Nephron progenitor cell (in vitro differentiated cells): ENCODE measurements around the gene CTXND1.

Experiments used
- DNase-seq: peaks from one replicate; pipeline ENCODE4 v3.0.0; 2021
- H3K27ac Mint-ChIP-seq: 2 replicates; pipeline ENCODE4 v1.8.0; 2021; ENCODE audit warnings: mild to moderate bottlenecking, moderate library complexity, mixed read lengths
- H3K27me3 Mint-ChIP-seq: 2 replicates; pipeline ENCODE4 v1.8.0; 2021; ENCODE audit warnings: mild to moderate bottlenecking, low read depth, mixed read lengths; ENCODE audit not compliant: poor library complexity
- H3K36me3 Mint-ChIP-seq: 2 replicates; pipeline ENCODE4 v1.8.0; 2021; ENCODE audit warnings: low read depth, mixed read lengths
- H3K4me1 Mint-ChIP-seq: 2 replicates; pipeline ENCODE4 v1.8.0; 2021; ENCODE audit warnings: mixed read lengths
- H3K4me3 Mint-ChIP-seq: 2 replicates; pipeline ENCODE4 v1.8.0; 2021; ENCODE audit warnings: mild to moderate bottlenecking, moderate library complexity, mixed read lengths
- H3K9me3 Mint-ChIP-seq: 2 replicates; pipeline ENCODE4 v1.8.0; 2021; ENCODE audit warnings: mild to moderate bottlenecking, moderate library complexity, mixed read lengths
- CTCF ChIP-seq: fragments of 200-600 bp; sonication (generic); IDR thresholded peaks from 2 replicates; pipeline ENCODE4 v1.5.0; 2021; ENCODE audit warnings: antibody characterized with exemption

Gene CTXND1

GRCh38 chr15:80266113-80266512 lies 14.1 kb upstream of the CTXND1 start:
- no peaks in the 10 kb centered on the region for H3K36me3 Mint-ChIP-seq
- TF ChIP-seq CTCF = no peak
- no peak for DNase-seq
- peaks cover 44% of the 10 kb centered on the region for H3K27me3 Mint-ChIP-seq
- no peak overlapping the region for H3K4me3 Mint-ChIP-seq
- no peaks in the 10 kb centered on the region for H3K9me3 Mint-ChIP-seq
- no peaks in the 10 kb centered on the region for H3K4me1 Mint-ChIP-seq
- H3K27ac Mint-ChIP-seq = no peak overlapping the region

DNA sequence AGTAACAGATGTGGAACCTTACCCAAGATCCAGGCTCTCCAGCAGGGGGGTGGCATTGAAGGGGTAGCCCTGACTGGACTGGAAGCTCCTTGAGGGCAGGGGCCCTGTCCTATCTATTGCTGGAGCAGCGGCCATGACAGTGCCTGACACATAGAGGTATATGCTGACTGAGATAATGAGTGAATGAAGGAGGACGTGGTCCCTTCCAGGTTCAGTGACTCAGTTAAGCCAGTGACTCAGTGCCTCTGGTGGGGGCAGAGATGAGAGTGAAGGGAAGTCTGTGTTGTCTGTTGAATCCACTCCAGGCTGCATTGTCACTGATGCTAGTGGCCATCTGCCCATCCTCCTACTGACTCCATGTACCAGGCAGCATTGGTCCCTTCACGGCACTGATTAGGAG lies 13.0 kb upstream of the CTXND1 start:
- Mint-ChIP-seq H3K27me3 (peaks cover 51% of the 10 kb centered on the region), H3K36me3 (no peaks in the 10 kb centered on the region), H3K27ac (no peak overlapping the region), H3K4me3 (no peak overlapping the region), H3K9me3 (no peaks in the 10 kb centered on the region), H3K4me1 (no peaks in the 10 kb centered on the region)
- no peak for TF ChIP-seq CTCF
- no peak for DNase-seq

DNA sequence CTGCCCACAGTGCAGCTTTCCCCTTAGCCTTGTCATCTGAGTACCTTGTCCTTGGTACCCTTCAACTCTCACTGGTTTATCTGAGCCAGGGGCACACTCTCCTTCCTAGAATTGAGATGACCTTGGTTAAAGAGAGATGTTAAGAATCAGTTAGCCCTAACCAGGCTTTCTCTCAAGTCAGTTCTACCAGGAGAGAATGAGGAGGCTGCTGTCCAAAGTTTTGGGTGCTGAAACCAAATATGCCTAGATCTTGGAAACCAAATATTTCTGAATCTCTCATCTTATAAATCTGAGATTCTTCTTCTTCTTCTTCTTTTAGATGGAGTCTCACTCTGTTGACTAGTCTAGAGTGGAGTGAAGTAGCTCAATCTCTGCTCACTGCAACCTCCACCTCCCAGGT lies 12.0 kb upstream of the CTXND1 start:
- Mint-ChIP-seq H3K27ac (no peak overlapping the region), H3K36me3 (no peaks in the 10 kb centered on the region), H3K27me3 (peaks cover 59% of the 10 kb centered on the region), H3K4me1 (no peaks in the 10 kb centered on the region), H3K4me3 (no peak overlapping the region), H3K9me3 (no peaks in the 10 kb centered on the region)
- peak; percentile 38 for DNase-seq
- no peak for TF ChIP-seq CTCF

GRCh38 chr15:80260551-80260950 lies 8.5 kb upstream of the CTXND1 start:
- H3K27ac Mint-ChIP-seq = no peak overlapping the region
- H3K9me3 Mint-ChIP-seq = no peaks in the 10 kb centered on the region
- no peak for DNase-seq
- H3K4me3 Mint-ChIP-seq = no peak overlapping the region
- no peaks in the 10 kb centered on the region for H3K36me3 Mint-ChIP-seq
- no peak for TF ChIP-seq CTCF
- H3K4me1 Mint-ChIP-seq = no peaks in the 10 kb centered on the region
- H3K27me3 Mint-ChIP-seq = peaks cover 76% of the 10 kb centered on the region

DNA sequence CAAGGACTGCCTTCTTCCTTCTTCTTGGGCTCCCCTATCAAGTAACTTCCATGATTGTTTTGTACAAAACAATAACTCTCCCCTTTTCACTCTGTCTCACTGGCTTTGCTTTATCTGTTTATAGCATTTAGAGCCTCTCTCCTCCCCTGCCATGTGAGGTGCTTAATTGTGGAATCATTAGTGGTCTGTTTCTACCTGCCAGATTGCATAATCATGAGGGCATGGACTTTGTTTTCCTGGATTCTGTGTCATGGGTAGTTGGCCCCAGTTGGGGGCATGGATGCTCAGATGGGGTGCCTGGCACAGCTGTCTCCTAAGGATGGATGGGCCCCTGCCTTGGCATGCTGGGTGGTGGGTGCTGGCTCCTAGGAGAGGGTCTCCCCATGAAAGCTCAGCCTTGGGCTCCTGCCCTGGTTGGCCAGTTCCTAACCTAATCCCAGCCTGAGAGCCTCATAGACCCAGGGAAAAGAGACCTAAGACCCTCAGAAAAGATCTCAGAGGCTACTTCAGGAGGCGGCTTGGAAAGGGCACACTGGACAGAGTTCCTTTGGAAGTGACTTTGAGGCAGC lies 8.0 kb upstream of the CTXND1 start:
- no peak for DNase-seq
- Mint-ChIP-seq H3K4me3 (no peak overlapping the region), H3K4me1 (no peaks in the 10 kb centered on the region), H3K27me3 (peaks cover 78% of the 10 kb centered on the region), H3K36me3 (no peaks in the 10 kb centered on the region), H3K27ac (no peak overlapping the region), H3K9me3 (no peaks in the 10 kb centered on the region)
- no peak for TF ChIP-seq CTCF

GRCh38 chr15:80251428-80252120 lies 439 bp downstream of the CTXND1 start:
- no peak for TF ChIP-seq CTCF
- Mint-ChIP-seq H3K36me3 (no peaks in the 10 kb centered on the region), H3K27ac (no peak overlapping the region), H3K9me3 (no peaks in the 10 kb centered on the region), H3K4me1 (peaks cover 10% of the 10 kb centered on the region), H3K27me3 (peaks cover 95% of the 10 kb centered on the region), H3K4me3 (peak overlapping the region; percentile 75)
- DNase-seq = peak; percentile 66
